Prostate gland (tissue), 2 donors: Measurements from ENCODE around the gene GPR157.

ENCODE experiments used
- POLR2A ChIP-seq: fragments of 450-650 bp; IDR thresholded peaks from one replicate; pipeline ENCODE4 v1.6.1; 2016; ENCODE audit warnings: antibody characterized with exemption, mild to moderate bottlenecking
- TF ChIP-seq, protein P1 (sequence below), 4 experiments: fragments of 200-600 bp in 2 of 4; fragments of 450-650 bp in 2 of 4; sonication (generic) in 2 of 4; IDR thresholded peaks; 1 replicate in 3 of 4; 2 replicates in 1 of 4; pipeline ENCODE4 v1.5.1; 2016 to 2019; ENCODE audit warnings: antibody characterized with exemption in 4 of 4, mild to moderate bottlenecking in 2 of 4, moderate library complexity in 2 of 4

DNA sequence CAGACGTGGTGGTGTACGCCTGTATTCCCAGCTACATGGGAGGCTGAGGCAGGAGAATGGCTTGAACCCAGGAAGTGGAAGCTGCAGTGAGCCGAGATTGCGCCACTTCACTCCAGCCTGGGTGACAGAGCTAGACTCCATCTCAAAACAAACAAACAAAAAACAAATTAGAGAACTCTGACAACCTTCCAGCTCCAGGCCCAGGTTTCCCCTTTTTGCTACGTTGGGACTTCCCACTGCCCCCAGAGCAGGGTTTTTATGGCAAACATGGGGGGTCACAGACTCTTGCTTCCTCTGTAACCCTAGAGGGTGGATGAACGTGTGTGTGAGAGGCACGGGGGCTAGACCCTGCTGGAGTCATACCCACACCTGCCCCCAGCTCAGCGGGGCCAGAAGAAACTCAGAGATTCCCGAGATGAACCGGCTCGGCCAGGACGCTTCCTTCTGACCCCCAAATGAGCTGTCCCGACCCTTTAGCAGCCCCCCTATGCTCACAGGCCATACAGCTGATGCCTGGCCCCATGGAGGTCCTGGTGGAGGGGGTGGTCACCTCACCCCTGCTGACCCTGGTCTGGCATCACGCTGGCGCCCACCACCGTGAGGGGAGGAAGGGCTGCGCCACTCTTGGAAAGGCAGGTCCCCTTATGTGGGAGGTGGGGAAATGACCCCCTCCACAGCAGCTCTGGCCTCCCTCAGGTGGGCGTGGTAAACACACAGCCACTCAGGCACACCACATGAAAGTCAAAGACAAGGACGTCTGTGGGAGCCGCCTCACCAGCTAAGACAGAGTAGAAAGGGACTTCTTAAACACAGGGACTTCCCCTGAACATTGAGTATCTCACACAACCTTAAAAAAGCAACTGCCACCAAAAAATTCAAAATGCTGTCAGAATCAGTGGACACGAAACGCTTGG, 7.1 kb downstream of the GPR157 start:
- TF ChIP-seq, protein P1, sequence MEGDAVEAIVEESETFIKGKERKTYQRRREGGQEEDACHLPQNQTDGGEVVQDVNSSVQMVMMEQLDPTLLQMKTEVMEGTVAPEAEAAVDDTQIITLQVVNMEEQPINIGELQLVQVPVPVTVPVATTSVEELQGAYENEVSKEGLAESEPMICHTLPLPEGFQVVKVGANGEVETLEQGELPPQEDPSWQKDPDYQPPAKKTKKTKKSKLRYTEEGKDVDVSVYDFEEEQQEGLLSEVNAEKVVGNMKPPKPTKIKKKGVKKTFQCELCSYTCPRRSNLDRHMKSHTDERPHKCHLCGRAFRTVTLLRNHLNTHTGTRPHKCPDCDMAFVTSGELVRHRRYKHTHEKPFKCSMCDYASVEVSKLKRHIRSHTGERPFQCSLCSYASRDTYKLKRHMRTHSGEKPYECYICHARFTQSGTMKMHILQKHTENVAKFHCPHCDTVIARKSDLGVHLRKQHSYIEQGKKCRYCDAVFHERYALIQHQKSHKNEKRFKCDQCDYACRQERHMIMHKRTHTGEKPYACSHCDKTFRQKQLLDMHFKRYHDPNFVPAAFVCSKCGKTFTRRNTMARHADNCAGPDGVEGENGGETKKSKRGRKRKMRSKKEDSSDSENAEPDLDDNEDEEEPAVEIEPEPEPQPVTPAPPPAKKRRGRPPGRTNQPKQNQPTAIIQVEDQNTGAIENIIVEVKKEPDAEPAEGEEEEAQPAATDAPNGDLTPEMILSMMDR (IDR thresholded peaks at IDR 0.05), result no peak
- TF ChIP-seq POLR2A, result no peak
